ENCODE results near the gene KIAA0319L. TPM values are rescaled to one million over a fixed set of nuclear protein-coding genes. Genes with fewer than 3 reads are reported as not detected.

The KIAA0319L gene
- total and polyA plus RNA-seq, 2 donors (not counting 3 experiments of a cell fraction or from before 2014, with no cell fraction given), result 31.4 to 43.4 TPM

DNA sequence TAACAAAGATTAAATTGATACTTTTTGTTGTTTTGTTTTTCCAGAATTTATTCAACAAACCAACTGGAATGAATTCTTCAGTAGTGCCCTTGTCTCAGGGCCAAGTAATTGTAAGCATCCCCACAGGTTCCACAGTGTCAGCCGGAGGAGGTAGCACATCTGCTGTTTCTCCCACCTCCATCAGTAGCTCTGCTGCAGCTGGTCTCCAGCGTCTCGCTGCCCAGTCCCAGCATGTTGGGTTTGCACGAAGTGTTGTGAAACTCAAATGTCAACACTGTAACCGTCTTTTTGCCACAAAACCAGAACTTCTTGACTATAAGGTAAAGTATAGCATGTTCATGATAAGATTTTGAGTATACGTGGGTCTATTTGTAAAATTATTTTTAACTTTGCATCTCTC is 170.2 kb downstream of the KIAA0319L start:
- no peak for DNase-seq (ENCODE audit: low read depth, low spot score)
- Histone ChIP-seq H3K27ac (ENCODE audit: insufficient read depth, low read depth, low read length) (no peak overlapping the region), H3K4me1 (ENCODE audit: control insufficient read depth, extremely low read depth, insufficient read depth, low read length) (no peaks in the 10 kb centered on the region), H3K4me2 (ENCODE audit: insufficient read depth, low read length) (no peak overlapping the region), H3K9me3 (replicated peaks; ENCODE audit: control insufficient read depth, insufficient read depth, low read length) (no peaks in the 10 kb centered on the region), H3K9ac (replicated peaks; ENCODE audit: extremely low read depth, insufficient read depth, low read length) (no peak overlapping the region), H3K27me3 (ENCODE audit: control insufficient read depth in 2 of 2, insufficient read depth in 2 of 2, low read length in 2 of 2) (no peaks in the 10 kb centered on the region), H3K4me3 (replicated peaks in 1 of 3; ENCODE audit: insufficient read depth in 1 of 3, low read depth in 1 of 3, low read length in 3 of 3) (no peak overlapping the region), H2AFZ (ENCODE audit: low read depth, low read length) (no peak overlapping the region), H3K79me2 (ENCODE audit: control insufficient read depth, insufficient read depth, low read length) (no peaks in the 10 kb centered on the region), H3K9me1 (replicated peaks; ENCODE audit: control insufficient read depth, extremely low read depth, insufficient read depth, low read length) (no peaks in the 10 kb centered on the region), H3K36me3 (ENCODE audit: control insufficient read depth in 2 of 2, extremely low read depth in 1 of 2, insufficient read depth in 2 of 2, low read length in 2 of 2) (peaks cover 4 to 13% of the 10 kb centered on the region in 2 experiments), H4K20me1 (replicated peaks; ENCODE audit: control insufficient read depth, extremely low read depth, insufficient read depth, low read length) (no peaks in the 10 kb centered on the region)
- CTCF ChIA-PET, result no interaction called here
- BruUV-seq (replicated peaks), result no TSS peak
- FAIRE-seq, result no peak
- intact Hi-C loops (cut with micrococcal nuclease), result no loop called here
- TF ChIP-seq FOS (IDR thresholded peaks at IDR 0.05; ENCODE audit: borderline replicate concordance, insufficient read depth, low read length), result no peak
- TF ChIP-seq, protein P1, sequence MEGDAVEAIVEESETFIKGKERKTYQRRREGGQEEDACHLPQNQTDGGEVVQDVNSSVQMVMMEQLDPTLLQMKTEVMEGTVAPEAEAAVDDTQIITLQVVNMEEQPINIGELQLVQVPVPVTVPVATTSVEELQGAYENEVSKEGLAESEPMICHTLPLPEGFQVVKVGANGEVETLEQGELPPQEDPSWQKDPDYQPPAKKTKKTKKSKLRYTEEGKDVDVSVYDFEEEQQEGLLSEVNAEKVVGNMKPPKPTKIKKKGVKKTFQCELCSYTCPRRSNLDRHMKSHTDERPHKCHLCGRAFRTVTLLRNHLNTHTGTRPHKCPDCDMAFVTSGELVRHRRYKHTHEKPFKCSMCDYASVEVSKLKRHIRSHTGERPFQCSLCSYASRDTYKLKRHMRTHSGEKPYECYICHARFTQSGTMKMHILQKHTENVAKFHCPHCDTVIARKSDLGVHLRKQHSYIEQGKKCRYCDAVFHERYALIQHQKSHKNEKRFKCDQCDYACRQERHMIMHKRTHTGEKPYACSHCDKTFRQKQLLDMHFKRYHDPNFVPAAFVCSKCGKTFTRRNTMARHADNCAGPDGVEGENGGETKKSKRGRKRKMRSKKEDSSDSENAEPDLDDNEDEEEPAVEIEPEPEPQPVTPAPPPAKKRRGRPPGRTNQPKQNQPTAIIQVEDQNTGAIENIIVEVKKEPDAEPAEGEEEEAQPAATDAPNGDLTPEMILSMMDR (IDR thresholded peaks at IDR 0.05; ENCODE audit: extremely low read depth in 1 of 2, insufficient read depth in 1 of 2, low read depth in 1 of 2, low read length in 2 of 2), result no peak
- no peak for TF ChIP-seq MAX (IDR thresholded peaks at IDR 0.05; ENCODE audit: insufficient read depth, insufficient read length)
- TF ChIP-seq MYC (IDR thresholded peaks at IDR 0.05; ENCODE audit: low read depth, low read length), result no peak
- no peak for TF ChIP-seq POLR2AphosphoS5 (IDR thresholded peaks at IDR 0.05; ENCODE audit: insufficient read depth, low read depth, low read length)
- TF ChIP-seq GATA2 (IDR thresholded peaks at IDR 0.05; ENCODE audit: insufficient read depth, insufficient read length, low read depth, low read length), result no peak
- TF ChIP-seq POLR2A (IDR thresholded peaks at IDR 0.05; ENCODE audit: low read depth, low read length), result no peak
- TF ChIP-seq EZH2 (IDR thresholded peaks at IDR 0.05; ENCODE audit: borderline replicate concordance, low read depth, low read length, severe bottlenecking), result no peak
- TF ChIP-seq JUN (IDR thresholded peaks at IDR 0.05; ENCODE audit: borderline replicate concordance, insufficient read depth, insufficient read length, low read depth), result no peak
- dilution Hi-C loops (cut with MboI; ENCODE audit: extremely low pct_ligation_motif_present, low sequenced_read_pairs), result no loop called here
- POLR2A ChIA-PET, result no interaction called here
